ENCODE data around the gene RUNX3. TPM values are rescaled to one million over a fixed set of nuclear protein-coding genes. Genes with fewer than 3 reads are reported as not detected.
"Not testable (repeated sequence)": the region's sequence is repeated elsewhere in the genome, so short reads cannot be mapped to it uniquely, and the experiment has no call there.

RUNX3 gene
- total RNA-seq, 1 donor from 2014 or later: 7.4 TPM

- DNase-seq (ENCODE audit: low spot score): no peak
These were observed 16.4 kb downstream of the RUNX3 start for GRCh38 chr1:24913616-24914225.

GRCh38 chr1:24913274-24913604 lies 16.8 kb downstream of the RUNX3 start:
- no peak for DNase-seq (ENCODE audit: low spot score)

DNA sequence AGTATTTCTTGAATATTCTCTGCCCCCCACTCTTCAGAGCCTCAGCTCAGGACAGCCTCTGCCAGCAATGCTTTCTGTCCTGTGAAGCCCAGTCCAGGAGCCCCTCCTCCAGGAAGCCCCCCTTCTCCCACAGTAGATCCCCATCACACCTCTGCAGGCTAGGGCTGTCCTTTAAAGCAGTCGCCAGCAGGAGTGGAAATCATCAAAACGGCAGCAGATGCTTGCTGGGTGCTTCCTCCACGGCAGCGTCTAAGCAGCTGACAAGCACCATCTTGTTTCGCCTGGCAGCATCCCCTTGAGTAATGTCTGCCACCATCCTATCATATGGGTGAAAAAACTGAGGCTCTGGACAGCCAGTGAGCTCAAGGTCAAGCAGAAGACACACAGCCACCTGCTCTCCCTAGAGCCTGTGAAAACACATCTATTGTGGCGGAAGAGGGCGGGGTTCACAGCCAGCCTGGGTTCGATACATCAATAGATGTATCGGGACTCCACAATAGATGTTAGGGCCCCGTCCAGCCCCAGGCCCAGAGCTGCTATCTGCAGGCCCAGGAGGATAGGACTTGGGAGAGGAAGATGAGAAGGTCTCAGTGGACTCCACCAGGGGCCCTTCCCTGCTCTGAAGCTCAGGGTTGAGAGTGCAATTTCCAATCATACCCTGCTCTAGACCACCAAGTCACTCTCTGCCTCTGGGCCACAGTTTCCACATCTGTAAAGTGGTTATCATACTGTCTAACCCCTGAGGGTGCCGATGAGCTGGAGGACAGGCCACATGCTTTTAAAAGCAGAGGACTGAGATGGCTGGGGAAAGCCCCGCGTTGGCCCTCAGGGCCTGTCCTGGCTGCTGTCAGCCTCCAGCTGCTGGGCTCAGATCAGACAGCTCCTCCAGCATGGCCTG lies 17.5 kb downstream of the RUNX3 start:
- DNase-seq (ENCODE audit: low spot score): no peak

- DNase-seq (ENCODE audit: low spot score): no peak
These were observed 18.4 kb downstream of the RUNX3 start for GRCh38 chr1:24911651-24912155.

DNA sequence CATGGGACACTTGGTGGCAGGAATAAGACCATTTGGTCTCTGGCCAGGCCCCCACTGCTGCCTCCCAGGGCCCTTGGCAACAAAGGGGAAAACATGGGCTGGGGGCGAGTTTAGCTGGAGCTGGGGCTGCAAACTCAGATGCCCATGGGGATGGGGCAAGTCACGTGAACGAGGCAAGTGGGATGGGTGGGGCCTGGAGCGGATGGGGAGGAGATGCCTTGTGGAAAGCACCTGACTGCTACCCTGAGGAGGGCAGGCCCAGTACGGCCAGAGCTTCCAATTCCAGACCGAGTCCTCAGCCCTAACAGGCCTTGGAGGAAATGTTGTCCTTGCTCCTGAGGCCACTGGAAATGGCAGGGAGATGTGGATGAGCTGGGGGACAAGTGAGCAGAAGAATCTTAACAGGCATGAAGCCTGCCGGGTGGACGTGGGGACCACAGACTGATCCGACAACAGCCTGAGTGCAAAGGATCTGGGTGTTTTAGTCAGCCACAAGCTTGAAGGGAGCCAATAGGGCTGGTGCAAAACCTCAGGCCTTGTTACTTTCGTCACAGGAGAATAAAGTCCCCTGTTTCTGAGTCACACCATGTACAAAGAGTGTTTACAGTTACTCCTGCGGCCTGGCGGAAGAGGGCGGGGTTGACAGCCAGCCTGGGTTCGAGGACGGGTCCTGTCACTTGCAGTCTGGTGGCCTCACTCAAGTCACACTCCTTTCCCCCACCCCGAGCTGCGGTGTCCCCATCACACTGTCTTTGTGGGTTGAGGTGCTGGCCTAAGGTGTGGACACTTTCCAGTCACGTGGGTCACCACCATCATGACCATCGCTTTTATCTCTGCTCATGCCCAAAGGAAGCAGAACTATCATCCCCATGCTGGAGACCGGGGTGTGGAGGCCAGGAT lies 19.1 kb downstream of the RUNX3 start:
- DNase-seq (ENCODE audit: low spot score): peak; percentile 64

DNA sequence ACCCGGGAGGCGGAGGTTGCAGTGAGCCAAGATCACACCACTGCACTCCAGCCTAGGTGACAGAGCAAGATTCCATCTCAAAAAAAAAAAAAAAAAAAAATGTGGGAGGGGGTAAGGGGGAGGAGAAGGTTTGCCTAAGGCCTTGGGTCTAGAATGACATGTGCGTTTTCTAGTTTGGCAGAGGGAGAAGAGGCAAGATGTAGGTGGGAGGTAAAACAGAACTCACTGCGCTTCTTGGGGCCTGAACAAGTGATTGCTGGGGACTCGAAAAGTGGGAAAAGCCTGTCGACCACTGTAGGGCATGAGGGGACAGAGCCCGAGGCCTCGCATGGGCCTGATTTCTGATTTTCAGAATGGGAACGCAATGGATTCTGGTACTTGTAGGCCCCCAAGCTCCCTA lies 19.9 kb downstream of the RUNX3 start:
- no peak for DNase-seq (ENCODE audit: low spot score)

GRCh38 chr1:24909388-24909898 lies 20.6 kb downstream of the RUNX3 start:
- peak; percentile 49 for DNase-seq (ENCODE audit: low spot score)

DNA sequence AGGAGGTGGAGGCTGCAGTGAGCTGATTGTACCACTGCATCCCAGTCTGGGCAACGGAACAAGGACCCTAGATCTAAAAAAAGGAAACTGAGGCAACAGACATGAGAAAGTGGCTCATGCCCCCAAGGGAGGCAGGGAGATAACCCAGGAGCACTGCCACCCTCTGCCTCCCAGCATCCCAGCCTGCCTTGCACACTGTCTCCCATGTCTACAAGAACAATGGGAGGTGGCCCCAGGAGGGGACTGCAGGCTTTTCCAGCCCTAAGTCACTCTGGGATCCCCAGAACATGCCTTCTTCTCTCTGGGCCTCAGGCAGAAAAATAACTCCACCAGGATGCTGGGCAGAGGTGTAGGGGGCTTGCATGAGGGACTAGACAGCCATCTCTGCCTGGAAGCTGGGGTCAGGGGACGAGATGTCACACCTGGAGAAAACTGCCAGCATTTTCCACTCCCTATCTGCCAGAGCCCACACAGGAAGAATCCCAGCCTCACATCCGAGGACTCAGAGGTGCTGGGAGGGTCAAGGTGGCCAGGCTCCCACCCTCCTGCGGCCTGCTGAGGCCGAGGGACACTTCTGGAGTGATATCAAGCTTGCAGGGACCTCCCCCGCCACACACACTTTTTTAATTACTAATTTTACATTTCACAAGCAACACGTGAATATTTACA lies 21.4 kb downstream of the RUNX3 start:
- DNase-seq (ENCODE audit: low spot score): no peak

DNA sequence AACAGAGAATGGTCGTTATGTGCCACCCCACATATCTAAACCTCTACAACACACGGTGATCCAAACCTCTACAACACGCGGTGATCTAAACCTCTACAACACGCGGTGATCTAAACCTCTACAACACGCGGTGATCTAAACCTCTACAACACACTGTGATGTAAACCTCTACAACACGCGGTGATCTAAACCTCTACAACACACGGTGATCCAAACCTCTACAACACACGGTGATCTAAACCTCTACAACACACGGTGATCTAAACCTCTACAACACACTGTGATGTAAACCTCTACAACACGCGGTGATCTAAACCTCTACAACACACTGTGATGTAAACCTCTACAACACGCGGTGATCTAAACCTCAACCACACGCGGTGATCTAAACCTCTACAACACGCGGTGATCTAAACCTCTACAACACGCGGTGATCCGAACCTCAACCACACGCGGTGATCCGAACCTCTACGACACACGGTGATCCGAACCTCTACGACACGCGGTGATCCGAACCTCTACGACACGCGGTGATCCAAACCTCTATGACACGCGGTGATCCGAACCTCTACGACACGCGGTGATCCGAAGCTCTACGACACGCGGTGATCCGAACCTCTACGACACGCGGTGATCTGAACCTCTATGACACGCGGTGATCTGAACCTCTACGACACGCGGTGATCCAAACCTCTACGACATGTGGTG lies 22.3 kb downstream of the RUNX3 start:
- not testable (repeated sequence) for DNase-seq (ENCODE audit: low spot score)

- DNase-seq (ENCODE audit: low spot score): no peak
These were observed 23.2 kb downstream of the RUNX3 start for GRCh38 chr1:24906760-24907490.

- no peak for DNase-seq (ENCODE audit: low spot score)
These were observed 23.9 kb downstream of the RUNX3 start for GRCh38 chr1:24905979-24906720.

GRCh38 chr1:24905355-24905978 lies 24.6 kb downstream of the RUNX3 start:
- DNase-seq (ENCODE audit: low spot score): no peak

DNA sequence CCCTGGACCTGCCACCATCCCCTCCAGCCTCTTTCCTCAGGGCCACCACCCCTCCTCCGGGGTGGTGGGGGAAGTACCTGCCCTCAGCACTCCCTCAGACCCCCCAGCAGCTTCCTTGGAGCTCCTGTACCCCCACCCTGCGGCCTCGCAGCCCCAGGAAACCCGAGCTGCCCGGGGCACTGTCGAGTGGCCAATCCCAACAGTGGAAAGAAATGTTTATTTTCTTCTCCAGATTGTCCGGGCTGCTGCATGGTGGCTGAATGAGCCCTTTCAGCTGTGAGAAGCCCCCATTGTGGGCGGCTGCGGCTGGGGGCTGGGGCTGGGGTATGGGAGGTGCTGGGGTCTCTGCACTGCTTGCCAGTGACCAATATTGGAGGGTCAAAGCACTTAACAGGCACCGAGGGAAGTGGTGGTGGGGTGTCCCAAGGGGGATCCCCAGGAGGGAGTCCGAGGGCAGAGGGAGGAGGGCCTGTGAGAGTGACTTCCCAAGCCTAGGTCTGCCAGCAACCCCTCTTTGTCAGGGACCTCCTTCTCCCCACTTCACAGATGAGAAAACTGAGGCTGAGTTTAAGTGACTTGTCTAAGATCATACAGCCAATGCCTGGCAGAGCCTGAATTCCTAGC lies 25.2 kb downstream of the RUNX3 start:
- no peak for DNase-seq (ENCODE audit: low spot score)

GRCh38 chr1:24903955-24904730 lies 25.9 kb downstream of the RUNX3 start:
- DNase-seq (ENCODE audit: low spot score): no peak

DNA sequence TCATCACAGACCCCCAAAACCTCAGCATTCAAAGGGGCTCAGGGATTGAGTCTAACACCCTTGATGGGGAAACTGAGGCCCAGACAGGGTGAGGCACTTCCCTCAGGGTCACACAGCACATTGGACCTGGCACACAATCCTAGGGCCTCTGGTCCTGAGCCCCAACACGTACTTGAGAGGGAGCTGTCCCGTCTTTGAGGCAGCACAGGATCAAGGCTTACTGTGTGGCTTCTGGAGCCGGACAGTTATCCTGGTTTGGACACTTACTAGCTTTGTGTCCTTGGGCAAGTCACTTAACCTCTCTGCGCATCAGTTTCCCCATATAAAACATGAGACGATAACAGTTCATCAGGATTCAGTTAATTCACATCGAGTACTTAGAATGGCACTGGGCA lies 26.5 kb downstream of the RUNX3 start:
- DNase-seq (ENCODE audit: low spot score): no peak

DNA sequence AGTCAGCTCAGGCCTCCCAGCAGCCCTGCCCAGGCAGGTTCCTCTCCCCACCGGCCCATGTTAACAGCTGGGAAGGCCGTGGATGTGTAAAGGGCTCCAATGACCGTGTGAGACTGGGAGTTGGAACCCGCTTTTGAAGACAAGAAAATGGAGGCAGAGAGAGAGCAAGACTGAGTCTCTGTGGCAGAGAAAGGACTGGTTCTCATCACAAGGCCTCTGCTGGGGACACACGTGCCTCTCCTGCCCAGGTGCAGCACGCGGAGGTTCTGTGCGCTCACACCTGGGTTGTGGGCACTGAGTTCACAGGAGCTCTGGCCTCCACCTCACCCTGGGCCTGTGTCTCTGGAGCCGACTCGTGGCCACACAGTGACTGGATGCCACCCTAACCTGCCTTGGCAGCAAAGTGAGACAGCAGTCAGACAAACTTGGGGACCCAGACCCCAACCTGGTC lies 27.0 kb downstream of the RUNX3 start:
- DNase-seq (ENCODE audit: low spot score): no peak

DNA sequence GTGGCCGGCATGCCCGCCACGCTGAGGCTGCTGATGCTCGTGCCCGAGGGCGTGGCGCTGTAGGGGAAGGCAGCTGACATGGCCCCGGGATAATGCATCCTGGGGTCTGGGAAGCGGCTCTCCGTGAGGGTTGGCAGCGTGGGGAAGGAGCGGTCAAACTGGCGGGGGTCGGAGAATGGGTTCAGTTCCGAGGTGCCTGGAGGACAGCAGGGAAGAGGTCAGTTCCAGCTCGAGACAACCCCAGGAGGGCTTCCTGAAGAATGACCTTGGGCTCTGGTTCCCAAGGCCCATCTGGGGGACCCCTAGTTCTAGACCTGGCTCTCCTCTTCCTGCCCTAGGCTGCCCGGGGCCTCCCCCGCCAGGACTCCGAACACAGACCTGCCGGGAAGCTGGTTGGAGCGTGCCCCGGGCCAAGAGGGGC lies 27.6 kb downstream of the RUNX3 start:
- DNase-seq (ENCODE audit: low spot score): no peak

Data from mucosa of gallbladder (tissue), 1 donor.